Adrenal gland (tissue), 12 donors: ENCODE data around the gene CD28. TPM values are rescaled to one million over a fixed set of nuclear protein-coding genes. Genes with fewer than 3 reads are reported as not detected.
"Not testable (repeated sequence)": the region's sequence is repeated elsewhere in the genome, so short reads cannot be mapped to it uniquely, and the experiment has no call there.

Source experiments
- DNase-seq, 7 donors: peaks; one replicate each; pipeline ENCODE4 v3.0.0-alpha.2; 2019 to 2020
- H3K27ac ChIP-seq, 5 donors: fragments of 200-600 bp; sonication (generic) in 4 of 5; 1 replicate in 3 of 5; 2 replicates in 2 of 5; pipeline versions ENCODE4 v1.5.1 to v1.8.0; 2016 to 2020; ENCODE audit warnings: mild to moderate bottlenecking in 1 of 5
- H3K27me3 ChIP-seq: fragments of 200-600 bp; 2 replicates; pipeline ENCODE4 v1.8.0; 2021
- H3K36me3 ChIP-seq, 2 donors: fragments of 200-600 bp; replicated peaks in 1 of 2; 1 replicate in 1 of 2; 2 replicates in 1 of 2; pipeline versions ENCODE4 v1.5.1 to v1.8.0; 2018 to 2022
- H3K4me1 ChIP-seq, 2 donors: fragments of 200-600 bp; replicated peaks in 1 of 2; 1 replicate in 1 of 2; 2 replicates in 1 of 2; pipeline versions ENCODE4 v1.5.1 to v1.8.0; 2018 to 2021
- H3K4me3 ChIP-seq, 4 donors: fragments of 200-600 bp; sonication (generic) in 3 of 4; one replicate each; pipeline ENCODE4 v1.5.1; 2016 to 2018
- H3K9me3 ChIP-seq, 3 donors: fragments of 200-600 bp; sonication (generic) in 1 of 3; replicated peaks in 1 of 3; 1 replicate in 2 of 3; 2 replicates in 1 of 3; pipeline versions ENCODE4 v1.5.1 to v1.8.0; 2016 to 2021
- POLR2A ChIP-seq, 2 donors: fragments of 450-650 bp; IDR thresholded peaks; one replicate each; pipeline ENCODE4 v1.6.1; 2017; ENCODE audit warnings: antibody characterized with exemption in 2 of 2, mild to moderate bottlenecking in 2 of 2, moderate library complexity in 1 of 2
- WGBS, 4 donors: extraction: QIAGEN DNeasy Blood & Tissue Kit in 2 of 4; methylation state at CpG; one replicate each; pipeline versions ENCODE4 v1.1.5 to v1.1.7; 2013 to 2017; 5-methylcytosine and 5-hydroxymethylcytosine counted together
- intact Hi-C, 2 donors: fragments of 100-400 bp; cut with DNase I; formaldehyde crosslinking; loops; one replicate each; pipeline versions ENCODE4 v1.14.1 to v1.15.0; 2022 to 2023
- polyA plus RNA-seq, 3 donors: library from polyadenylated mRNA; stranded (reverse); fragments of 200-250 nt in 2 of 3; fragments of 350-450 nt in 1 of 3; fragmentation: Illumina TruSeq in 1 of 3; extraction: RNeasy Lipid Tissue Mini Kit (QIAGEN cat#74804) in 1 of 3; gene quantifications; one replicate each; pipeline ENCODE4 v1.2.3, GENCODE V29; 2013 to 2014
- total RNA-seq, 9 donors: library from RNA; depleted of rRNA in 4 of 9; stranded (reverse); fragments of >200 nt in 4 of 9; fragments of 120-200 nt in 1 of 9; fragmentation: NEBNext Ultra II Directional in 1 of 9; extraction: Animal tissue kit (Norgen Biotek cat#: 25700) in 1 of 9; gene quantifications; one replicate each; pipeline versions ENCODE4 v1.1.0 to v1.2.4, GENCODE V29; 2013 to 2023
- TF ChIP-seq, protein P1 (sequence below), 6 experiments: fragments of 450-650 bp in 4 of 6; fragments of 200-600 bp in 2 of 6; sonication (generic) in 1 of 6; IDR thresholded peaks; 1 replicate in 5 of 6; 2 replicates in 1 of 6; pipeline versions ENCODE4 v1.5.1 to v1.8.0; 2016 to 2021; ENCODE audit warnings: antibody characterized with exemption in 6 of 6, mild to moderate bottlenecking in 2 of 6, moderate library complexity in 1 of 6
- donor health status: healthy with polysubstance abuse.
- donor health status: Bipolar disorder and iron deficiency.
- donor health status: DM: yes; HTN: yes; CAD: no.
- donor health status: DM: no; HTN: no; CAD: no.
- donor health status: DM: no; HTN: no; CAD: no.
- donor health status: DM: yes; HTN: yes; CAD: no.

CD28 gene
- total and polyA plus RNA-seq, 12 donors, result 0.08 to 1.4 (median 0.32) TPM; not detected in 1

GRCh38 chr2:203692031-203692710, 14.3 kb upstream of the CD28 start:
- peak overlapping the region in 2 of 5 donors; percentile 45 to 77 for H3K27ac ChIP-seq
- no peaks in the 10 kb centered on the region for H3K9me3 ChIP-seq
- DNase-seq, result peak in 5 of 7 donors; percentile 13 to 62 (median 40)
- intact Hi-C loops, result no loop called here
- H3K4me3 ChIP-seq, result no peak overlapping the region
- 42 to 55% (median 48%) methylated on average over 5 of the region's 5 CpGs for WGBS, 4 donors
- H3K27me3 ChIP-seq, result no peaks in the 10 kb centered on the region
- H3K36me3 ChIP-seq, result no peaks in the 10 kb centered on the region
- TF ChIP-seq, protein P1, sequence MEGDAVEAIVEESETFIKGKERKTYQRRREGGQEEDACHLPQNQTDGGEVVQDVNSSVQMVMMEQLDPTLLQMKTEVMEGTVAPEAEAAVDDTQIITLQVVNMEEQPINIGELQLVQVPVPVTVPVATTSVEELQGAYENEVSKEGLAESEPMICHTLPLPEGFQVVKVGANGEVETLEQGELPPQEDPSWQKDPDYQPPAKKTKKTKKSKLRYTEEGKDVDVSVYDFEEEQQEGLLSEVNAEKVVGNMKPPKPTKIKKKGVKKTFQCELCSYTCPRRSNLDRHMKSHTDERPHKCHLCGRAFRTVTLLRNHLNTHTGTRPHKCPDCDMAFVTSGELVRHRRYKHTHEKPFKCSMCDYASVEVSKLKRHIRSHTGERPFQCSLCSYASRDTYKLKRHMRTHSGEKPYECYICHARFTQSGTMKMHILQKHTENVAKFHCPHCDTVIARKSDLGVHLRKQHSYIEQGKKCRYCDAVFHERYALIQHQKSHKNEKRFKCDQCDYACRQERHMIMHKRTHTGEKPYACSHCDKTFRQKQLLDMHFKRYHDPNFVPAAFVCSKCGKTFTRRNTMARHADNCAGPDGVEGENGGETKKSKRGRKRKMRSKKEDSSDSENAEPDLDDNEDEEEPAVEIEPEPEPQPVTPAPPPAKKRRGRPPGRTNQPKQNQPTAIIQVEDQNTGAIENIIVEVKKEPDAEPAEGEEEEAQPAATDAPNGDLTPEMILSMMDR (IDR thresholded peaks at IDR 0.05), result no peak
- no peak for TF ChIP-seq POLR2A (IDR thresholded peaks at IDR 0.05)
- H3K4me1 ChIP-seq, result peaks cover 9 to 37% of the 10 kb centered on the region in 2 donors

DNA sequence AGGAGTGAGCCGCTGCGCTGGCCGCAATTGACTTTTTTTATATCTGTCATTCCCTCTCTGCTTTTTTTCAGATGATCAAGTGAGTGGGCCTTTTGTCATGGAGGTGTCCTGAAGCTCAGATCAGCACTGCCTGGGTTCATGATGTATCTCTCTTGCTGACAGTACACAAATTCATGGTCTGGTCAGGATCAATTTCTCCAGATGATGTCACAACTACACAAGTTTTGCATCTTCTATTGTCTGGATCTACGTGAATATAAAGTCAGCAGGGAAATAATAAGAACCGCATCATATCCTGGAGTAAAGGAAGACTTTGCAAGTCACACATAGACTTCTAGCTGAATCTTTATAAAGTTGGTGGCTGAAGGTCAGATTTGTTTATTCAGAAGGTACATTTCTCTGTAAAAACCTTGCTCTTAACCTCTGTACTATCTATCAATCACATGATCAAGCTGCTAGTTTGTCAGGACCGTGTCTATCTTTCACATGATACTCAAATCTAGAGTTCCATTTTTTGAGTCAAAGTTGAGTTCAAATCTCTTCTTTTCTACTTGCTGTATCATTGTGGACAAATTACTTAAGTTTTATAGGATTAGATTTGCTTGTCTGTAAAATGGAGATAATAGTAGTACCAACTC, 13.1 kb upstream of the CD28 start:
- TF ChIP-seq, protein P1 (IDR thresholded peaks at IDR 0.05), result no peak
- TF ChIP-seq POLR2A (IDR thresholded peaks at IDR 0.05), result no peak

DNA sequence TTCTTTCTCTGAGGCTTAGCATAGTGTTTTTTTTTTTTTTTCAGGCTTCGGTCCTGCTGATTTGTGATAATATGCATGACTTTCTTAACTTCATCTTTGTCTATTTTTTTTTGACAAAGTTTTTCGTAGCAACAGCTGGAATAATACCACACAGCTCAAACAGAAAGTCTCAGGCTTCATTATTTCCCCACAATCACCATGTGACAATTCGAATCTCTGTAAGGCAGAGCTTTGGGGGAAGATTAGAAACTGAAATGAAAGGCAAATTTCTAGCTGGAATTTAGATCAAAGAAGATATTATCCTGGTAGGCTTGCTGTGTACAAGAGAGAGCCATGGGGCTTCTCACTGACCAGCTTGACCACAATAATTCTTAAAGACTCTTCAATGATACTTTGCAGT, 12.2 kb upstream of the CD28 start:
- WGBS, 4 donors, result 41 to 64% (median 55%) methylated on average over 3 of the region's 3 CpGs
- DNase-seq, result no peak

More for the DNA sequence above, 13.1 kb upstream of the CD28 start:
- Histone ChIP-seq H3K9me3 (no peaks in the 10 kb centered on the region), H3K4me1 (peaks cover 9 to 25% of the 10 kb centered on the region in 2 donors), H3K4me3 (no peak overlapping the region), H3K36me3 (no peaks in the 10 kb centered on the region), H3K27me3 (no peaks in the 10 kb centered on the region), H3K27ac (peak overlapping the region in 2 of 5 donors; percentile 3 to 47)
- 72 to 85% (median 83%) methylated on average over 6 of the region's 6 CpGs for WGBS, 4 donors
- intact Hi-C loops, result no loop called here
- DNase-seq, result no peak

DNA sequence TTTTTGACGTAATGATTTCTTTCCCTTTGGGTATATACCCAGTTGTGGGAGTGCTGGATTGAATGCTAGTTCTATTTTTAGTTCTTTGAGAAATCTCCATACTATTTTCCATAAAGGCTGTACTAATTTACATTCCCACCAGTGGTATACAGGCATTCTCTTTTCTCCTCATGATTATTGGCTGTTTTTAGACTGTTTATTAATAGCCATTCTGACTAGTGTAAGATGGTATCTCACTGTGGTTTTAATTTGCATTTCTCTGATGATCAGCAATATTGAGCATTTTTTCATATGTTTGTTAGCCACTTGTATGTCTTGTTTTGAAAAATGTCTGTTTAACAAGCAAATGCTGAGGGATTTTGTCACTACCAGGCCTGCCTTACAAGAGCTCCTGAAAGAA, 9.2 kb upstream of the CD28 start:
- no peaks in the 10 kb centered on the region for H3K27me3 ChIP-seq
- H3K4me3 ChIP-seq, result no peak overlapping the region
- no peaks in the 10 kb centered on the region for H3K9me3 ChIP-seq
- intact Hi-C loops, result no loop called here
- 86 to 95% (median 89%) methylated on average over 1 of the region's 1 CpG for WGBS, 4 donors
- no peak for DNase-seq
- TF ChIP-seq, protein P1 (IDR thresholded peaks at IDR 0.05), result no peak
- TF ChIP-seq POLR2A (IDR thresholded peaks at IDR 0.05), result no peak
- H3K36me3 ChIP-seq, result no peaks in the 10 kb centered on the region
- H3K4me1 ChIP-seq, result peaks cover 0 to 7% of the 10 kb centered on the region in 2 donors
- H3K27ac ChIP-seq, result no peak overlapping the region

More for the DNA sequence above, 12.2 kb upstream of the CD28 start:
- Histone ChIP-seq H3K9me3 (no peaks in the 10 kb centered on the region), H3K27me3 (no peaks in the 10 kb centered on the region), H3K36me3 (no peaks in the 10 kb centered on the region), H3K27ac (peak overlapping the region in 2 of 5 donors; percentile 3 to 54), H3K4me1 (peaks cover 9 to 19% of the 10 kb centered on the region in 2 donors), H3K4me3 (no peak overlapping the region)
- intact Hi-C loops, result no loop called here
- TF ChIP-seq, protein P1 (IDR thresholded peaks at IDR 0.05), result no peak
- TF ChIP-seq POLR2A (IDR thresholded peaks at IDR 0.05), result no peak

DNA sequence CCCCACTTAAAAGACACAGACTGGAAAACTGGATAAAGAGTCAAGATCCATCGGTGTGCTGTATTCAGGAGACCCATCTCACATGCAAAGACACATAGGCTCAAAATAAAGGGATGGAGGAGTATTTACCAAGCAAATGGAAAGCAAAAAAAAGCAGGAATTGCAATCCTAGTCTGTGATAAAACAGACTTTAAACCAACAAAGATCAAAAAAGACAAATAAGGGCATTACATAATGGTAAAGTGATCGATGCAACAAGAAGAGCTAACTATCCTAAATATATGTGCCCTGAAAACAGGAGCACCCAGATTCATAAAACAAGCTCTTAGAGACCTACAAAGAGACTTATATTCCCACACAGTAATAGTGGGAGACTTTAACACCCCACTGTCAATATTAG, 8.7 kb upstream of the CD28 start:
- H3K36me3 ChIP-seq, H3K4me3 ChIP-seq, H3K27ac ChIP-seq, H3K27me3 ChIP-seq, DNase-seq, H3K4me1 ChIP-seq, H3K9me3 ChIP-seq, intact Hi-C loops: not testable (repeated sequence)
- WGBS, 4 donors, result 91 to 96% (median 95%) methylated on average over 2 of the region's 2 CpGs

GRCh38 chr2:203698410-203698809, 8.0 kb upstream of the CD28 start:
- WGBS, 4 donors, result 76 to 91% (median 85%) methylated on average over 5 of the region's 5 CpGs
- not testable (repeated sequence) for DNase-seq

More at GRCh38 chr2:203698410-203698809, 8.0 kb upstream of the CD28 start:
- H3K27ac ChIP-seq, H3K27me3 ChIP-seq, H3K9me3 ChIP-seq, H3K4me1 ChIP-seq, intact Hi-C loops, H3K36me3 ChIP-seq, H3K4me3 ChIP-seq: not testable (repeated sequence)
